Activated CD4-positive, alpha-beta T cell treated with anti-CD3 and anti-CD28 coated beads for 1 hour (primary cell): ENCODE results near the gene TSHZ2.
"Not testable (repeated sequence)": the region's sequence is repeated elsewhere in the genome, so short reads cannot be mapped to it uniquely, and the experiment has no call there.

Experiments
- DNase-seq: peaks from one replicate; pipeline ENCODE4 v3.0.0-alpha.2; 2020

Gene TSHZ2

DNA sequence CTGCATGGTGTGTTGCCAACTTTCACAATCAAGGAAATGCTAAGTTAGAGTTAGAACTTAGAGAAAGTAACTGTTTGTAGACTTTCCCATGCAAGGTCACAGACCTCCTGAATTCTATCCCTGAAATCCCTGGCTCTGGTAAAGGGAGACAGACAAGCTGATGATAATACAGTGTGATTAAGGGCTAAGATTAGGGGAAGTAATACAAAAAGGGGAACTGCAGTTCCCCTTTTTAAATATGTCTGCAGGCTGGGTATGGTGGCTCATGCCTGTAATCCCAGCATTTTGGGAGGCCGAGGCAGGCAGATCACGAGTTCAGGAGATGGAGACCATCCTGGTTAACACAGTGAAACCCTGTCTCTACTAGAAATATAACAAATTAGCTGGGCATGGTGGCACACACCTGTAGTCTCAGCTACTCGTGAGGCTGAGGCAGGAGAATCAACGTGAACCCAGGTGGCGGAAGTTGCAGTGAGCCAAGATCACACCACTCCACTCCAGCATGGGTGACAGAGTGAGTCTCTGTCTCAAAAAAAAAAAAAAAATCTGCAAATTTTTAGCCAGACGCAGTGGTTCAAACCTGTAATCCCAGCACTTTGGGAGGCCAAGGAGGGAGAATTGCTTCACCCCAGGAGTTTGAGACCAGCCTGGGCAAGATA is 560.6 kb downstream of the TSHZ2 start:
- not testable (repeated sequence) for DNase-seq

DNA sequence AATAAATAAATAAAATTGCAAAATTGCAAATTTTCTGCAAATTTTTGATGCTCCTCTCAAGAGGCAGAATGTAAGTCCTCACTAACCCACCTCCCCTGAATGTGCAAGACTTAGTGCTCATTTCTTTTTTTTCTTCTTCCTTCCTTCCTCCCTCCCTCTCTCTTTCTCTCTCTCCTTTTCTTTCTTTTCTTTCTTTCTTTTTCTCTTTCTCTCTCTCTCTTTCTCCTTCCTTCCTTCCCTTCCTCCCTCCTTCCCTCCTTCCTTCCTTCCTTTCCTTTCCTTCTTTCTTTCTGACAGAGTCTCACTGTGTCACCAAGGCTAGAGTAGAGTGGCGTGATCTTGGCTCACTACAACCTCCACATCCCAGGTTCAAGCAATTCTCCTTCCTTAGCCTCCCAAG is 561.3 kb downstream of the TSHZ2 start:
- no peak for DNase-seq

GRCh38 chr20:53534037-53534436 is 561.9 kb downstream of the TSHZ2 start:
- DNase-seq, result no peak

DNA sequence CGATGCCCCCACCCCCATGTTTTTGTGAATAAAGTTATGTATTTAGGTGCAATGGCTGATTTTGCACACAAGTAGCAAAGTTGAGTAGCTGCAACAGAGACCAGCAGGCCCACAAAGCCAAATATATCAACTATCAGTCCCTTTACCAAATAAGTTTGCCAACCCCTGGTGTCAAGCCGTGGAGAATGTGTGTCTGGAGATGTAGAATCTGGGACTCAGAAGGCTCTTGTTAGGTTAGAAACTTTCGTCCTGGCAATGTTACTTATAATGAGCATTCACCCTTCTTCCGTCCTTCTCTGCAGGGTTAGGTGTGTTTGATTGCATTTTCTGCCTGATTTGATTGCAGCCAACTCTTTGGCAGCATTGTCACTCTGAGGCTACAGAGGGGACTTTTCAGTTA is 563.7 kb downstream of the TSHZ2 start:
- DNase-seq, result no peak

GRCh38 chr20:53536382-53536781 is 564.2 kb downstream of the TSHZ2 start:
- DNase-seq, result not testable (repeated sequence)

DNA sequence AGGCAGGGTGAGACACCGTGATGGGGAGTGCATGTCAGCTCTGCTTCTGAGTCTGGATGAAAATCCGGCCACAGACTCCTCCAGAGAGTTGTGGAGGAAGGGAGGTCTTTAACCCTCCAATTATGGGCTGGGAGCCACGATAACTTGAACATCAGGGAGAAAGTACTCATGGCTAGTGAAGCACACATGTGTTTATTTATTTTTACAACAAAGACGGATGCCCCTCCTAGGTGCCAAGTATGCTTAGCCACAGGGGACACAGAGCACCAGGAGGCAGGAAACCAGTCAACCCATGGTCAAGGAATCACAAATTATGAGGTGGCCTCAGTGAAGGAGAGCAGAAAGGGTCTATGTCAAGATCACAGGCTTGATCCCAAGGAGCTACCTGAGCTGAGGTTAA is 567.4 kb downstream of the TSHZ2 start:
- DNase-seq, result no peak
